Caco-2 (cell line): ENCODE data around the gene LGALS7B. TPM values are rescaled to one million over a fixed set of nuclear protein-coding genes. Genes with fewer than 3 reads are reported as not detected.

Source experiments
- BruUV-seq: library from RNA; stranded (reverse); fragments of 400-500 nt; replicated peaks from 2 replicates; lab custom pipeline; 2021; lab: Mats Ljungman, UMichigan
- CTCF ChIA-PET: fragments of 300-600 bp; sonication (Branson Sonifier 250); formaldehyde crosslinking; loops from one replicate; lab custom pipeline; 2022; ENCODE audit warnings: antibody characterized with exemption; lab: Charles Lee
- POLR2A ChIA-PET: fragments of 300-600 bp; sonication (Branson Sonifier 250); formaldehyde crosslinking; loops from one replicate; lab custom pipeline; 2022; ENCODE audit warnings: antibody characterized with exemption; lab: Charles Lee
- DNase-seq, 2 experiments: peaks; one replicate each; pipeline versions ENCODE4 v3.0.0 to v3.0.0-alpha.2; 2020 to 2022
- H3K27me3 ChIP-seq: replicated peaks from 2 replicates; pipeline ENCODE4 v1.6.0; 2011; ENCODE audit warnings: low read length; ENCODE audit not compliant: control insufficient read depth, insufficient read depth
- H3K36me3 ChIP-seq: 2 replicates; pipeline ENCODE4 v1.5.1; 2011; ENCODE audit warnings: low read length; ENCODE audit not compliant: control insufficient read depth, insufficient read depth
- H3K4me1 ChIP-seq: fragments of 250-450 bp; sonication (Bioruptor Pico); 2 replicates; pipeline ENCODE4 v1.5.1; 2020; ENCODE audit warnings: mild to moderate bottlenecking
- H3K4me3 ChIP-seq: 2 replicates; pipeline ENCODE4 v1.5.1; 2011; ENCODE audit warnings: low read depth, mild to moderate bottlenecking, control low read depth, low read length
- H3K9me3 ChIP-seq: fragments of 250-450 bp; sonication (Bioruptor Pico); 2 replicates; pipeline ENCODE4 v1.5.1; 2020; ENCODE audit warnings: mild to moderate bottlenecking, moderate library complexity
- H3K27ac Mint-ChIP-seq: one replicate; pipeline ENCODE4 v1.8.0; 2022; ENCODE audit warnings: mixed read lengths; ENCODE audit not compliant: unreplicated experiment
- H3K27me3 Mint-ChIP-seq: one replicate; pipeline ENCODE4 v1.8.0; 2022; ENCODE audit warnings: mixed read lengths; ENCODE audit not compliant: insufficient read depth, unreplicated experiment
- H3K36me3 Mint-ChIP-seq: one replicate; pipeline ENCODE4 v1.8.0; 2022; ENCODE audit warnings: mild to moderate bottlenecking, mixed read lengths; ENCODE audit not compliant: insufficient read depth, unreplicated experiment
- H3K4me1 Mint-ChIP-seq: one replicate; pipeline ENCODE4 v1.8.0; 2022; ENCODE audit warnings: low read depth, mixed read lengths; ENCODE audit not compliant: unreplicated experiment
- H3K4me3 Mint-ChIP-seq: one replicate; pipeline ENCODE4 v1.8.0; 2022; ENCODE audit warnings: mild to moderate bottlenecking, moderate library complexity, mixed read lengths; ENCODE audit not compliant: unreplicated experiment
- H3K9me3 Mint-ChIP-seq: one replicate; pipeline ENCODE4 v1.8.0; 2022; ENCODE audit warnings: mixed read lengths; ENCODE audit not compliant: unreplicated experiment
- CTCF ChIP-seq, 2 experiments: fragments of 200-600 bp in 1 of 2; IDR thresholded peaks; 1 replicate in 1 of 2; 2 replicates in 1 of 2; pipeline versions ENCODE4 v1.5.1 to v1.8.0; 2011 to 2022; ENCODE audit warnings: antibody characterized with exemption in 1 of 2, control low read depth in 1 of 2, inconsistent platforms in 1 of 2, low read depth in 1 of 2, low read length in 1 of 2, mild to moderate bottlenecking in 1 of 2, moderate library complexity in 1 of 2; ENCODE audit not compliant: insufficient read depth in 1 of 2, severe bottlenecking in 1 of 2, unreplicated experiment in 1 of 2
- intact Hi-C: fragments of 100-400 bp; cut with micrococcal nuclease; formaldehyde crosslinking; loops from one replicate; pipeline ENCODE4 v1.10.0; 2022; ENCODE audit not compliant: unreplicated experiment
- total RNA-seq: library from RNA; stranded (reverse); gene quantifications from 2 replicates; pipeline ENCODE4 v1.2.3, GENCODE V29; 2022

The LGALS7B gene
- total RNA-seq, 1 experiment from 2014 or later, result not detected

DNA sequence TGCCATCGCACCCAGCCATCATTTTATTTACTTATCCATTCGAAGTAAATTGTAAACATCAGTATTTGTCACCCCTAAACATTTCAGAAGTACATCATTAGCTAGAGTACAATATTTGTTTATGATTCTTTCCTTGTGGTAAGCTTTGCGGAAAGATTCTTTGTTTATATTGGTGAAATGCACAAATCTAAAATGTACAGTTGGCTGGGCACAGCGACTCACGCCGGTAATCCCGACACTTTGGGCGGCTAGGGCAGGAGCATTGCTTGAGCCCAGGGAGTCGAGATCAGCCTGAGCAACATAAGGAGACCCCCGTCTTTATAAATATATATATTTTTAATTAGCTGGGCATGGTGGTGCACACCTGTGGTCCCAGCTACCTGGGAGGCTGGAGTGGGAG is 10.1 kb downstream of the LGALS7B start:
- Mint-ChIP-seq H3K36me3 (peaks cover 4% of the 10 kb centered on the region), H3K27me3 (no peaks in the 10 kb centered on the region), H3K4me1 (no peaks in the 10 kb centered on the region), H3K4me3 (no peak overlapping the region), H3K27ac (no peak overlapping the region), H3K9me3 (no peaks in the 10 kb centered on the region)
- Histone ChIP-seq H3K4me3 (no peak overlapping the region), H3K4me1 (no peaks in the 10 kb centered on the region), H3K27me3 (no peaks in the 10 kb centered on the region), H3K36me3 (no peaks in the 10 kb centered on the region), H3K9me3 (no peaks in the 10 kb centered on the region; the same call in 1 of the 2 replicates)
- no peak for TF ChIP-seq CTCF (IDR thresholded peaks at IDR 0.05; ENCODE audit: insufficient read depth in 1 of 2, low read depth in 1 of 2, low read length in 1 of 2, severe bottlenecking in 1 of 2, unreplicated experiment in 1 of 2)
- no TSS peak for BruUV-seq
- intact Hi-C loops, result loop anchor here (1.0 kb wide), 1 partner anchor 32 kb away; the partner anchor contains the start of gene ECH1
- no peak for DNase-seq
- CTCF ChIA-PET, result no interaction called here
- POLR2A ChIA-PET, result no interaction called here

- POLR2A ChIA-PET, result no interaction called here
- H3K4me1 Mint-ChIP-seq, result no peaks in the 10 kb centered on the region
Measured at GRCh38 chr19:38800577-38801347, 11.8 kb downstream of the LGALS7B start.

More at GRCh38 chr19:38800577-38801347, 11.8 kb downstream of the LGALS7B start:
- Histone ChIP-seq H3K27me3 (no peaks in the 10 kb centered on the region), H3K4me3 (no peak overlapping the region), H3K36me3 (no peaks in the 10 kb centered on the region), H3K9me3 (no peaks in the 10 kb centered on the region; the same call in 1 of the 2 replicates), H3K4me1 (no peaks in the 10 kb centered on the region)
- no peaks in the 10 kb centered on the region for H3K27me3 Mint-ChIP-seq
- intact Hi-C loops, result no loop called here
- no peaks in the 10 kb centered on the region for H3K36me3 Mint-ChIP-seq
- CTCF ChIA-PET, result no interaction called here
- BruUV-seq, result no TSS peak
- H3K9me3 Mint-ChIP-seq, result no peaks in the 10 kb centered on the region
- TF ChIP-seq CTCF (IDR thresholded peaks at IDR 0.05; ENCODE audit: insufficient read depth in 1 of 2, low read depth in 1 of 2, low read length in 1 of 2, severe bottlenecking in 1 of 2, unreplicated experiment in 1 of 2), result no peak
- no peak for DNase-seq
- H3K4me3 Mint-ChIP-seq, result no peak overlapping the region
- no peak overlapping the region for H3K27ac Mint-ChIP-seq
